Transverse colon (tissue), 4 donors: ENCODE measurements around the gene PSG6.

Experiments used
- CTCF ChIP-seq, 5 experiments: fragments of 200-600 bp in 3 of 5; fragments of 450-650 bp in 2 of 5; sonication (generic) in 3 of 5; IDR thresholded peaks; 1 replicate in 2 of 5; 2 replicates in 3 of 5; pipeline ENCODE4 v1.5.1; 2016 to 2017; ENCODE audit warnings: antibody characterized with exemption in 5 of 5, inconsistent platforms in 3 of 5, mild to moderate bottlenecking in 2 of 5, moderate library complexity in 1 of 5
- EP300 ChIP-seq: sonication (generic); formaldehyde crosslinking; IDR thresholded peaks from one replicate; pipeline ENCODE4 v1.6.1; 2017; ENCODE audit warnings: antibody characterized with exemption, low read depth
- POLR2A ChIP-seq: fragments of 450-650 bp; IDR thresholded peaks from one replicate; pipeline ENCODE4 v1.6.1; 2016; ENCODE audit warnings: antibody characterized with exemption, mild to moderate bottlenecking, moderate library complexity
- POLR2AphosphoS5 ChIP-seq, 3 donors: sonication (generic); formaldehyde crosslinking; IDR thresholded peaks; one replicate each; pipeline ENCODE4 v1.6.1; 2016; ENCODE audit warnings: antibody characterized with exemption in 3 of 3

- TF ChIP-seq CTCF (IDR thresholded peaks at IDR 0.05), result no peak
- no peak for TF ChIP-seq POLR2A
- no peak for TF ChIP-seq EP300
- TF ChIP-seq POLR2AphosphoS5 (IDR thresholded peaks at IDR 0.05), result no peak
Observed at GRCh38 chr19:42879613-42880012, 38.1 kb downstream of the PSG6 start, which contains the start of gene PSG1.
